ENCODE results near the gene PARP15.
"Not testable (repeated sequence)": the region's sequence is repeated elsewhere in the genome, so short reads cannot be mapped to it uniquely, and the experiment has no call there.

PARP15 gene

DNA sequence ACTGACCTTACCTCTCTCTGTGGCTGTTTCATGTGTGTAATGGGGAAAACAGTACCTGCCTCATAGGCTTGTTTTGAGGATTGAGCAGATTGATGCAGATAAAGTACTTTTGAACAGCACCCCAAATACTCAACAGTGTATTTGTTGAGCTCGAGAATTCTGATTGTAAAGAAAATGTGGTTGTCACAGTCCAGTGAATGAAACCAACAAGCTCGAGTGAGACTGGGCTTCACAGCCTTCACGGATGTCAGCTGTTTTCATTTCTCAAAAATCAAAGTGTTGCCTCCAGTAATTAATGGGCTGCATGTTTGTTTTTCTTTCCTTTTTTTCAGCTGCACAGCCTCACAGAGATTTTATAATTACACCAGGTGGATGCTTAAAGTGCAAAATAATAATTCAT, 43.7 kb downstream of the PARP15 start:
- peak; percentile 56 for DNase-seq

DNA sequence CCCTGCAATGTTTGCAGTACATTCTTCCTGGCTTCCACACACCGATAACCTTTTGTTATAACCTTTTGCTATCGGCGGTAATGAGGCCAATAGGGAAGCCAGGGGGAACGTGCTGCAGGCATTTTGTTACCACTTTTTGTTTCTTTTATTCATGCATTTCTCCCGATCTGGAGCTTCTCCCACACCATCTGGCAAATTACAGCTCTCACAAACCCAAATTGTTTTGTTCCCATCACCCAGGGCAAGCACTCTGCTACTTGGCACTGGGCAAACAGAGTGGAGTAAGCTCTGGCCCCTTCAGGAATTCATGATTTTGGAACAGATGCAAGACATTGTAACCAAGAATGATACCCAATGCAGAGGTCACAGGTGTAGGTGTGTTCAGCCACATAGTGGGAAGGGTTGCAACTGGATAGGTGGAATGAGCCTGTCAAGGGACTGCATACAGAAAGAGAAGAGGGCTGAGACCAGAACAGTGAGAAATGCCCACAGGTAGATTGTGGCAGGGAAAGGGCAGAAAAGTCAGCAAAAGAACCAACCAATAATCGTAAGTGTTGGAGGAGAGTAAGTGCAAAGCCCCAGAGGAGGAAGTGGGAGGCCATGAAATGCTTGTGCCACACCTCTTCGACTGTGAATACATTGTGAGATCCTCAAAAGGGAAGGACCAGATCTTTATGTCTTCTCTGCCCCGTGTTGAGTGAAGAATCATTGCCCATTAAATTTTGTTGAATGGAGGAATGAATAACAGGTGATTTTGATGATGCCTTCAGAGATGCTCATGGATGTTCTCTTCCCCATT, 45.8 kb downstream of the PARP15 start:
- DNase-seq = no peak

DNA sequence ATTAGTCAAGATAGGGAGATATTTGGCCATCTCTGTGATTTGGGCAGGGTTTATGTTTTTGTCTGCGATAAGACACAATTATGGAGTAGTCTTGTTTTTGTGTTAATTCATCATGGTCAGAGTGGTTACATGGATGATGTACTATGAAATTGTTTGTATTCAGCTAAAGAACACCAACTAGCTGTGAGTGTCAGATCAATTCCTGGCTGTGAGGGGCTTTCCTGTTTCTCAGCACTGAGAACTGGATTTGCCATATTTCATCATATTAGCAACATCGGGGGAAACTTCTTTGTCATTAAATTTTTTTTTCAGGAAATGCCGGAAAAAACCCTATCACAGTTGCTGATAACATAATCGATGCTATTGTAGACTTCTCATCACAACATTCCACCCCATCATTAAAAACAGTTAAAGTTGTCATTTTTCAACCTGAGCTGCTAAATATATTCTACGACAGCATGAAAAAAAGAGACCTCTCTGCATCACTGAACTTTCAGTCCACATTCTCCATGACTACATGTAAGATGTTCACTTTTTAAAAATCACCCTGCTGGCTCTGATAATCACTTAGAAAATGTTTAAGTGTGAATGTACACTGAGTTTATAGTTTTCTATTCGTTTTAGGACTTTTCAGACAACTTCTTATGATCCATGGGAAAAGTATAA, 49.2 kb downstream of the PARP15 start:
- no peak for DNase-seq

DNA sequence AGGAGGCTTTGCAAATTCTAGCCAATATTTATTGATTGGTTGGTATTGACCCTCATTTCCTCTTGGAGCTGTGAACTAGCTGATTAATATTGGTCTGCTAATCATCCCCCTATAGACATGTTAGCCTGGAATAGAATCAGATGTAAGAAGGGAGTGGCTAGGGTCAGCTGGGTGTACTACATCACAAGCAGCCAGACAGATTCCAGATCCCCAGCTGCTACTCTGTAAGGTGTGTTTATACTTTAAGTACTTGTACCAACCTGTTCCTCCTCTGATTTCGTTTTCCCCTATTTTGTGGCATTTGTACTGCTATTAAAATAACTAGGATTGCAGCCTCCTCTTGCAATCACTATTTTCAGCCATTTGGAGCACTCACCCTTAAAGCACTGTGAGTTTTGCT, 49.9 kb downstream of the PARP15 start:
- DNase-seq = no peak

DNA sequence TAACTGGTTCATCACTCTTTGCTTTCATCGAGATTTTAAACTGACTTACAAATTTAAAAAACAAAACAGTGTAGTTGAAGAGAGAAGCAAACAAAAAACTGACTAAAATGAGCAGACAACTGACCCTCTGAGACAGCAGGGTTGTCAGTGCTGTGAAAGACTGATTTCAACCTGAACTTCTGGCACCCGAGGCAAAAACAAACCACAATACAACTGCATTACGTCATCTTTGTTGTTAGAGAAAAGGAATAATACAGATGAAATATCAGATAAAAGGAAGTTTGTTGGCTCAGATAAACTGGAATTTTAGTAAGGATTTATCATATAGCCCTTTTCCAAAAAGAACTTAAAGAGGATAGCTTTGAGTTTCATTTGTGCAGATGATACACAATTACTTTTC, 51.1 kb downstream of the PARP15 start:
- DNase-seq = no peak

DNA sequence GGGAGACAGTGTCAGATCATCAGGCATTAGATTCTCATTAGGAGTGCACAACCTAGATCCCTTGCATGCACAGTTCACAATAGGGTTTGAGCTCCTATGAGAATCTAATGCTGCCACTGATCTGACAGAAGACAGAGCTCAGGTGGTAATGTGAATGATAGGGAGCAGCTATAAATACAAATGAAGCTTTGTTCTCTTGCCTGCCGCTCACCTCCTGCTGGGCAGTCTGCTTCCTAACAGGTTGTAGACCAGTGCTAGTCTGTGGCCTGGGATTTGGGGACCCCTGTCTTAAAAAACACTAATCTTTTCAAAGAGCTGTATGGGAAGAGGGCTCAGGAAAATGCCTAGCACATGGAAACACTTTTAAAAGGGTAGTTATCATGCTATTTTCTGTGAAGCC, 52.3 kb downstream of the PARP15 start:
- DNase-seq = no peak

DNA sequence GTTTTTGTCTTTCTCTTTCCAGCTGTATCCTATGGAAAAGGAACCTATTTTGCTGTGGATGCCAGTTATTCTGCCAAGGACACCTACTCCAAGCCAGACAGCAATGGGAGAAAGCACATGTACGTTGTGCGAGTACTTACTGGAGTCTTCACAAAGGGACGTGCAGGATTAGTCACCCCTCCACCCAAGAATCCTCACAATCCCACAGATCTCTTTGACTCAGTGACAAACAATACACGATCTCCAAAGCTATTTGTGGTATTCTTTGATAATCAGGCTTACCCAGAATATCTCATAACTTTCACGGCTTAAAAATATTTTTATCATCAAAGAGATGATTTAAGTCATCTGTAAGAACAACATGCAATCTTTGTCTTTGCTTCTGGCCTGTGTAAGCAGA, 58.3 kb downstream of the PARP15 start:
- no peak for DNase-seq

DNA sequence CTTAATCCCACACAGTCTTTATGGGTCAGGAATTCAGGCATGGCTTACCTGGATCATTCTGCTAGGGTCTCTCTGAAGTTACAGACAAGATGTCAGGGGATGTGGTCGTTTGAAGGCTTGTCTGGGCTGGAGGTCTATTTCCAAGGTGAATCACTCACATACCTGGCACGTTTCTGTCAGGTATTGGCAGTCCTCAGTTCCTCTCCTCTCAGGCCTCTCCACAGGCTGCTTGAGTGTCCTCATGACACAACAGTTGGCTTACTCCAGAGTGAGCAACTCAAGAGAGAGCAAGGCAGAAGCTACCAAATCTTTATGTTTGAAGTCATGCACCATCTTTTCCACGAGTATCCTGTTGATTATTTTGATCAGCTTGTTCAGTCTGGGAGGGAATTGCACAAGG, 59.2 kb downstream of the PARP15 start:
- DNase-seq = no peak

DNA sequence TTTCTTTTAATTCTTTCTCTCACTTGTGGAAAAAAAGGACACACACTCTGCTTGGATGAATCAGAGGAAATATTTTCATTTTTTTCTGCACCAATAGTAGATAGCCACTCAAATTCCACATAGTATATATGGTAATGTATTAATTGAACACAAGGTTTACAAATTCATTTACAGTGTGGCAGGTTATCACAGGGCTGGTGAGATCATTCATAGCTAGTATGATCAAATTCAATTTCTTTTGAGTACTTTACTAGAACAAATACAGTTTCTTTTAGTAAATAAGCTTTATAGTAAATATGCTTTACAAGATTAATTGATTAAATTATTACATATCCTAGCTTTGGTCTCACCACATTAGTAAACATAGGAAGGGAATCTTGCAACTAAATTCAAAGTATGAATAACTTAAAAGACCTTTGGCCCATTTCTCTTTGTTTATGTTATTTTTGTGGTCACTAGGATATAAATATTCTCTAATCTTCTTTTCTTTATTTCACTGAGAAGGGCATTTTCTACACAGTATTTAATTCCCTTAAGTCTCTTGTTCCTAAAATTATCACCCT, 63.1 kb downstream of the PARP15 start:
- no peak for DNase-seq

DNA sequence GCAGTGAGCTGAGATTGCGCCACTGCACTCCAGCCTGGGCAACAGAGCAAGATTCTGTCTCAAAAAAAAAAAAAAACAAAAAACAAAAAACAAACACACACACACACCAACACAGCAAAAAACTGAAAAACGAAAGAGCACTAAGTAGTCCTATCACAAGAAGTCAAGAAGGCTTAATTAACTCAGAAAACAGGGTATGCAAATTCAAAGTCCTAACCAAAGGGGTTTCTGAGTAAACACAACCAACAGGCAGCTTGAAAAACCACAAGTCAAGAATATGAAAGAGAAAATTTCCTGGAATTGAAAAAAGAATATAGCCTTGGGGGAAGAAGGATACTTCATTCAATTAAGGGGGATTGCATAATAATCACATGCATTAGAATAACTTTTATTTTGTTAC, 65.5 kb downstream of the PARP15 start:
- no peak for DNase-seq

DNA sequence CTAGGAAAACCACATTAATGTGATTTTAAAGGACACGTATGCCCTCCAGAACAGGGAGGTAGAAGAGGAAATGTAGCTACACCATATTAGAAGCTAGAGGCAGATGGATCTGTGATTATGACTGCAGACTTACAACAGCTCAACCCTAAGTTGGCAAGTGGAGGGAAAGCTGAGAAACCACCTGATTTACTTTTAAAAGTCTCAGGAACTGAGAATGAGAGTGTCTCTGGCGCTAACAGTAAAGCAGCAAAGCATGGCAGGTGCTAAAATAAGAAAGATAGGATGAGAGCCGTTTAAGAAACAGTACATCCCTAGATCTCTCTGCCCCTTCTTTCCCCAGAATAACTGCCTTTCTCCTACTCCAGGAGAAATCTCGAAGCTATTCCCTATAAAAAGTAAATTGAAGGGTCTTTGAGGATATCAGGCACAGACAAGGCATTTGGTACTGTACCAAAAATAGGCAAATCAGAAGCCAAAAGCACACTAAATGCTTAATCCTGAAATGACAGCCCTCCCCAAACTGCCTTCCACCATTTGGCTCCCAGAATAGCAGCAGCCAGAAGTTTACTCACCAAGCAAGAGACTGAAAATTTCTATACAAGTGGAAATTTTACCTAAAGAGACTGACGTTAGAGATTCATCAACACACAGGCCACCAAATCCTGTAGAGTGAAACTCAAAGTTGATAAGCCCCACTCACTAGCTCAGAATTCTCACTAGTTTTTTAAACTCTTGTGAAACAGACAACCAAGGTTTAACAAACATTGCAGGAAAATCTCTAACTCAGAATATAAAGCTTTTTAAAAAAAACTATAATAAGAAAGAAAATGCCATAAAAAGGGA, 68.9 kb downstream of the PARP15 start:
- DNase-seq = no peak

DNA sequence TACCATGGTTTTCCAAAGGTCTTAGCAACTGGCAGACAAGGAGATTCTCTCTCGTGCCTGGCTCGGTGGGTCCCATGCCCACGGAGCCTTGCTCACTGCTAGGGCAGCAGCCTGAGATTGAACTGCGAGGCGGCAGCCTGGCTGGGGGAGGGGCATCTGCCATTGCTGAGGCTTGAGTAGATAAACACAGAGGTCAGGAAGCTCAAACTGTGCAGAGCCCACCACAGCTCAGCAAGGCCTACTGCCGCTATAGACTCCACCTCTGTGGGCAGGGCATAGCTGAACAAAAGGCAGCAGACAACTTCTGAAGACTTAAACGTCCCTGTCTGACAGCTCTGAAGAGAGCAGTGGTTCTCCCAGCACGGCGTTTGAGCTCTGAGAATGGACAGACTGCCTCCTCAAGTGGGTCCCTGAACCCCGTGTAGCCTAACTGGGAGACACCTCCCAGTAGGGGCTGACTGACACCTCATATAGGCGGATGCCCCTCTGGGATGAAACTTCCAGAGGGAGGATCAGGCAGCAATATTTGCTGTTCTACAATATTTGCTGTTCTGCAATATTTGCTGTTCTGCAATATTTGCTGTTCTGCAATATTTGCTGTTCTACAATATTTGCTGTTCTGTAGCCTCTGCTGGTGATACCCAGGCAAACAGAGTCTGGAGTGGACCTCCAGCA, 73.9 kb downstream of the PARP15 start:
- not testable (repeated sequence) for DNase-seq

DNA sequence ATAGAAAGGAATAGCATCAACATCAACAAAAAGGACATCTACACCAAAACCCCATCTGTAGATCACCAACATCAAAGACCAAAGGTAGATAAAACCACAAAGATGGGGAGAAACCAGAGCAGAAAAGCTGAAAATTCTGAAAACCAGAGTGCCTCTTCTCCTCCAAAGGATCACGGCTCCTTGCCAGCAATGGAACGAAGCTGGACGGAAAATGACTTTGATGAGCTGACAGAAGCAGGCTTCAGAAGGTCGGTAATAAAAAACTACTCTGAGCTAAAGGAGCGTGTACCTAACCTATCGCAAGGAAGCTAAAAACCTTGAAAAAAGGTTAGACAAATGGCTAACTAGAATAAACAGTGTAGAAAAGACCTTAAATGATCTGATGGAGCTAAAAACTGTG, 74.5 kb downstream of the PARP15 start:
- not testable (repeated sequence) for DNase-seq

DNA sequence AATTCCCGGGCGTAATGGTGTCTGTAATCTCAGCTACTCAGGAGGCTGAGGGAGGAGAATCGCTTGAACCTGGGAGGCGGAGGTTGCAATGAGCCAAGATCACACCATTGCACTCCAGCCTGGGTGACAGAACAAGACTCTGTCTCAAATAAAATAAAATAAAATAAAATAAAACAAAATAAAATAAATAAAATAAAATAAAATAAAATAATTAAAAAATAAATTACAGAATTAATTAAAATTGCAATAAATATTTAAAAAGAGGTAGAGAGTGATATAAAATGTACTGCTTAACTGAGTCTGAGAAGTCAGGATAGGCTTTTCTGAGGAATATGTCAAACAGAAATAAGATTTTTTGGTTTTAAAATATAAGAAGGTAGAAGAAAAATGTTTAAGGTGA, 80.9 kb downstream of the PARP15 start:
- DNase-seq = not testable (repeated sequence)

DNA sequence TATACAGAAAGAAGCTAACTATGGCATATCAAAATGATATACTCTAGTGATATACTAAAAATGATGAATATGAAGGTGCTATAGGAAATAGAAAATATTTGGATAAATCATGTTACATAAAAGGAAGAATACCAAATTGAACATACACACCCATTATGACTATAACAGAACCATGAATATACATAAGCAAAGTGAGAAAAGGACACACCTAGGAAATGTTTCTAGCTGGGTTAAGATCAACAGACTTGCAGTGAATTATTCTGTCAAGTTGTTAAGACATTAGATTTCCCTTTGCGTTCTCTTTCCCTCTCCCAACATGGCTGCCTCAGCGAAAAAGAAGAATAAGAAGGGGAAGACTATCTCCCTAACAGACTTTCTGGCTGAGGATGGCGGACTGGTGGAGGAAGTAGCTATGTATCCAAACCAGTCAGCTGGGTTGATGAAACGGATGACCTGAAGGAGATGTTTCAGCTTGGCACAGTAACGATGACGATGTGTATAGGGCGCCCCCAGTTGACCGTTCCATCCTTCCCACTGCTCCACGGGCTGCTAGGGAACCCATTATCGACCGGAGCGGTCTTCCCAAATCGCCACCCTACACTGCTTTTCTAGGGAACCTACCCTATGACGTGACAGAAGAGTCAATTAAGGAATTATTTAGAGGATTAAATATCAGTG, 83.0 kb downstream of the PARP15 start:
- DNase-seq = no peak

DNA sequence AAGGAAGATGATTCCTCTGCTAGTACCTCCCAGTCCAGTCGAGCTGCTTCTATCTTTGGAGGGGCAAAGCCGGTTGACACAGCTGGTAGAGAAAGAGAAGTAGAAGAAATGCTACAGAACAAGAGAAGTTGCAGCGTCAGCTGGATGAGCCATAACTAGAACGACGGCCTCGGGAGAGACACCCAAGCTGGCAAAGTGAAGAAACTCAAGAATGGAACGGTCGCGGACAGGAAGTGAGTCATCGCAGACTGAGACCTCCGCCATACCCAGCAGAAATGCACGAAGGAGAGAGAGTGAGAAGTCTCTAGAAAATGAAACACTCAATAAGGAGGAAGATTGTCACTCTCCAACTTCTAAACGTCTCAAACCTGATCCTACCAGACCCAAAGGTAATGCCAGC, 84.2 kb downstream of the PARP15 start:
- DNase-seq = no peak

DNA sequence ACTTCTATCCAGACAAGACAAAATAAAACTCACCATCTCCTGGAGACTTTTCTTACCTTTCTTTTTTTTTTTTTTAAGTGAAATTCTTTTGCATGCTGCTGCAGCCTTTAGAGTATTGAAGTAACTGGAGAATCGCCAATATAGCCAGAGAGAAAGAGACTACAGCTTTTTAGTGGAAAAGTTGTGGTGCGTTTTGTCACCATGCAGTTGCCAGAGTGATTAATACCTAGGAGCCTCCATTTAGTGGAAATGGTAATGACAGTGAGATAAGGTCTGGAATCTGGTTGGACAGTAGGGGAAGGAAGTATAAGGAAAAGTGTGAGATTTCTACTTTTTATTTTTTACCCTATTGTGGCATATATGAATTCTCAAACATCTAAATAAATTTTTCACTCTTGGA, 85.1 kb downstream of the PARP15 start:
- DNase-seq = no peak

DNA sequence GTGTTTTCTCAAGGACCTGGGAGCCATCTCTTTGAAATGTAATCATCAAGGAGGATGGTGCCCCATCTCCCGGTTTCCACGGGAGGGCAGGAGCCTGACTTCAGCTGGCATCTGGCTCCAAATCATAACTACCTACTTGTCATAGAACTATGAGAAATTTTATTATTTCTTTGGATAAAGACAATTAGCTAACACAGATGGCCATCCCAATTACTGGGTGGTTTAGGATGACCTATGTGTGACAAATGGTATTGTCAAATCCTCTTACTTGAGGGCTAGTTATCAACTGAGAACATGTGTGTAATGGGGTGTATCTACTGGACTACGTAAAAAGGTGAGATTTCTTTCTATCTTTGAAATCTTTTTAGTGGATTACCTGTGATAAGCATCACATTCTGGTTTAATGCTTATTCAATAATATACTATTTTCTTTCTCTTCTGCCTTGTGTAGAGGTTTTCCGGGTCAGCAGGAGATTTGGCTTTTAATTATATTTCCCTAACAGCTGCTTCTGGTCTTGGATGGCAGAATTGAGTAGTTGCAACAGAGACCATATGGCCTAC, 87.9 kb downstream of the PARP15 start:
- no peak for DNase-seq

DNA sequence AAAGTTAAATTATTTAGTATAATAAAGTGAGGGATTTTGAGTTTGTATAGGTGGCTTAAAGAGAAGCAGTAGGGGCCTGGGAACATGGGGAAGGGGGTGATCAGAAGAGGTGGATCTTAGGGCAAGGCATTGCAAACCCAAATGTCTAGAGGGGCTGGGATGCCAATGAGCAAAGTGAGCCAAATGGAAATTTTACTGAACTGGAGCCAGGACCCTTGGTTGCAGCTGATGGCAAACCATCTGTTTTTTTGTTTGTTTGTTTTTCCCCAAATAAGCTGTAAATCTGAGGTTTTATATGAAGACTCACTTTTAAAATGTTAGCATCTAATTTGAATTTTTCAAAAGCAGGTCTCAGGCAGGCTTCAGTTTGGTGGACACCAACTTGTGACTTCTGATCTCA, 88.4 kb downstream of the PARP15 start:
- no peak for DNase-seq

DNA sequence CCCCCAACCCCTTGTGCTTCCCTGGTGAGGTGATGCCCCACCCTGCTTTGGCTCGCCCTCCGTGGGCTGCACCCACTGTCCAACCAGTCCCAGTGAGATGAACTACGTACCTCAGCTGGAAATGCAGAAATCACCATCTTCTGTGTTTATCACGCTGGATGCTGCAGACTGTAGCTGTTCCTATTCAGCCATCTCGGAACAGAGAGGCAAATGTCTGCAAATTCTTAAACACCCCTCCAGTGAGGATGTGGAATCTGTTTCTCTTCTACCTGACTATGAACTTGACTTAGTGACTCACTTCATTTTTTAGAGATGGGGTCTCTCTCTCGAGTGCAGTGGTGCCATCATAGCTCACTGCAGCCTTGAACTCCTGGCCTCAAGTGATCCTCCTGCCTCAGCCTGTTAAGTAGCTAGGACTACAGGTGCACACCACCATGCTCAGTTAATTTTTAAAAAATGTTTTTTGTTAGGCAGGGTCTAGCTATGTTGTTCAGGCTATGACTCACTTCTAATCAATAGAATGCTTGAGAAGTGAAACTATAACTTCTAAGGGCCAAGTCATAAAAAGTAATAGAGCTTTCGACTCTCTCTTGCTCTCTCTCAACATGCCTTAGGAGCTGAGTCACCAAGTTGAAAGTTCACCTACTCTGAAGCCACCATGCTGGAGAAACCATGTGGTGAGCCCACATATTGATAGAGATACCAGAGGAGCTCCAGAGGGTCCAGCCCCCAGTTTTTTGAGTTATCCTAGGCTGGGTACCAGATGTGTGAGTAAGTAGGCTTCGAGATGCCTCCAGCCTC, 91.7 kb downstream of the PARP15 start:
- no peak for DNase-seq

DNA sequence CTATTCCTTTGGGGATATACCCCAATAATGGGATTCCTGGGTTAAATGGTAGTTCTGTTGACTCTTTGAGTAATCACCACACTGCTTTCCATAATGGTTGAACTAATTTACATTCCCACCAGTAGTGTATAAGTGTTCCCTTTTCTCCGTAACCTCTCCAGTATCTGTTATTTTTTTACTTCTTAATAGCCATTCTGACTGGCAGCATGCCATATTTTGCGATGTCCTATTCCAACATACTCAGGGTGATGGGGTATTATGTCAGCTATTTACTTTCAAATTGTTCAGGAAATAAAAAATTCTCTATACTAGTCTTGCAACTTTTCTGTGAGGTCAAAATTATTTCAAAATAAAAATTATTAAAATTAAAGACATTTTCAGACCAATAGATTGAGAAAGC, 94.1 kb downstream of the PARP15 start:
- peak; percentile 55 for DNase-seq

Measured in NCI-H1105 treated with DMSO at 0.1 percent for 48 hours (cell line).